ENCODE measurements around the gene SPINK9. TPM values are rescaled to one million over a fixed set of nuclear protein-coding genes. Genes with fewer than 3 reads are reported as not detected.

The SPINK9 gene, protein sequence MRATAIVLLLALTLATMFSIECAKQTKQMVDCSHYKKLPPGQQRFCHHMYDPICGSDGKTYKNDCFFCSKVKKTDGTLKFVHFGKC
- not detected for polyA plus RNA-seq (2012; ENCODE audit: low read depth, missing spikeins)

DNA sequence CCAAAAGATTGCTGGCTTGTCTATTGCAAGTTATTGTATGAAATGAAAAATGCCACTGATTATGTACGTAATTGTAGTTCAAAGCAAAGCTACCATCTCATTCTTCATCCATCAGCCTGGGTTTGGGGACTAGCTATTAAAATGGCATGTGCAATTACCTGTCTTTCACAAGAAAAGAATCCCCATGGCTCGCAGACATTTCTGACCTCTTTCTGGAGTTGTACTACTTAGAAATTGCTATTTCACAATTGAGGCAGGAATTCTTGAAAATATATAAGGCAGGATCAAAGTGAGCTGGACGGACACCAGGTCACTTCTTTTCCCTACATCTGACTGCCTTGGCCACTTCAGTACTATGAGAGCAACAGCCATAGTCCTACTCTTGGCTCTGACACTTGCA lies at the start of gene SPINK9:
Gene SPINK9 (plus strand): TSS at position 301 of the 400 bp plus-strand sequence. CDS start 55 bp downstream, at position 356.
- DNase-seq (ENCODE audit: insufficient read length, low spot score) (no peak), FAIRE-seq (no peak)
- TF ChIP-seq POU2F2 (IDR thresholded peaks at IDR 0.05; ENCODE audit: low read depth, low read length) (no peak), POLR2AphosphoS5 (IDR thresholded peaks at IDR 0.05; ENCODE audit: low read depth, low read length) (no peak), PAX5 (IDR thresholded peaks at IDR 0.05; ENCODE audit: insufficient read depth, low read length, severe bottlenecking) (no peak), SPI1 (IDR thresholded peaks at IDR 0.05; ENCODE audit: low read depth, low read length) (no peak), TAF1 (IDR thresholded peaks at IDR 0.05; ENCODE audit: low read depth, low read length) (no peak), POLR2A (IDR thresholded peaks at IDR 0.05; ENCODE audit: low read depth, low read length) (no peak)

DNA sequence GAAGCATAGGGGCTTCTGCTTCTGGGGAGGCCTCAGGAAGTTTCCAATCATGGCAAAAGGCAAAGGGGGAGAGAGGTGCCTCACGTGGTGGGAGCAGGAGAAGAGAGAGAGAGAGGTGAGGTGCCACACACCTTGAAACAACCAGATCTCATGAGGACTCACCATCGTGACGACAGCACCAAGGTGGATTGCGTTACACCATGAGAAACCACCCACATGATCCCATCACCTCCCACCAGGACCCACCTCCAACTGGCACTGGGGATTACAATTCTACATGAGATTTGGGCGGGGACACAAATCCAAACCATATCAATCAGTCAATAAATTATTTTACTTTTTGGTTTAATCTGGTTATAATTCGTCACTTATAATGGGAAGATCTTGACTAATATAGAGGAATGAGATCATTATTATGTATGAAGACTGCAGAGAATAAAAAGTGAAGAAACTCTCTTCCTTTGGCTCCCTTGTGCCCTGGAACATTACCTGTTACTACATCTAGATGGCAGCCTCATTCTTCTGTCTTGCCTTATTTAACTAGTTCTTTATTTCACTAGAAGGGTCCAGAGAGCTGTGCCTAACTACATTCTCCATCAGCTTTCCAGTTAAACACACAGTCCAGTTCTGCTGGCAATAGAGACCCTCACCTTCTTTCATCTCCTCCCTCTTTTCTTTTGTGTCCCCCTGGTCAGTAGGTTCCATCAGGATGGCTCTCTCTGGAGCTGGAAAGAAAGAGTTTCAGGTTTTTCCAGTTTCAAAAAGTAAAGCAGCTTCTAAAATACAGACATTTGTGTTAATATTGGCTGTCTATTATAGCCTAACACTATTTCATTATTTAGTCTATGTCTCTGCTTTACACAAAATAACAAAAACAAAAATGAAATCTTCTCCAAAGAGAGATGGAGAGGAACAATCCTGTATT lies 44.8 kb upstream of the SPINK9 start:
- FAIRE-seq (no peak), DNase-seq (ENCODE audit: insufficient read length, low spot score) (no peak)
- TF ChIP-seq PAX5 (IDR thresholded peaks at IDR 0.05; ENCODE audit: insufficient read depth, low read length, severe bottlenecking): no peak
- TF ChIP-seq TAF1 (IDR thresholded peaks at IDR 0.05; ENCODE audit: low read depth, low read length): no peak
- no peak for TF ChIP-seq POLR2A (IDR thresholded peaks at IDR 0.05; ENCODE audit: low read depth, low read length)
- no peak for TF ChIP-seq POU2F2 (IDR thresholded peaks at IDR 0.05; ENCODE audit: low read depth, low read length)
- no peak for TF ChIP-seq POLR2AphosphoS5 (IDR thresholded peaks at IDR 0.05; ENCODE audit: low read depth, low read length)
- TF ChIP-seq SPI1 (IDR thresholded peaks at IDR 0.05; ENCODE audit: low read depth, low read length): no peak

DNA sequence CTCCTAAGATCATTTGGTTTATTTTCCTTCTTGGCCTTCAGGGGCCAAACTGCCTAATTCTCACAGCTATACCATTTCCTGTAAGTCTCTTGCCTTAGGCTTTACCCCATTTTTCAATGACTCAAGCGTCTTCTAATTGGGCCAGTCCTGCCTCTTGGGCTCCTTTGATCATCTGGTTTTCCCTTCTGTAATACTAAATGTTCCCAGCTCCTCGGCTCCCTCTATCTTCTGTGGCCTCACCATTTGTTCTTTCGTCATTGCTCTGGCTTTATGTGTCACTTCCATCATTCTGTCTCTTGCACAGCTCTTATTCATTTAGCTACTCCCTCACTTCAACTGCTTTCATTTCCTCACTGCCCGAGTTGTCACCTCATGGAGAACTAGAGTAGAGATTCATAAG lies 37.6 kb upstream of the SPINK9 start:
- no peak for DNase-seq (ENCODE audit: insufficient read length, low spot score)
- TF ChIP-seq POU2F2 (IDR thresholded peaks at IDR 0.05; ENCODE audit: low read depth, low read length) (no peak), TAF1 (IDR thresholded peaks at IDR 0.05; ENCODE audit: low read depth, low read length) (no peak), SPI1 (IDR thresholded peaks at IDR 0.05; ENCODE audit: low read depth, low read length) (no peak), POLR2AphosphoS5 (IDR thresholded peaks at IDR 0.05; ENCODE audit: low read depth, low read length) (no peak), PAX5 (IDR thresholded peaks at IDR 0.05; ENCODE audit: insufficient read depth, low read length, severe bottlenecking) (no peak), POLR2A (IDR thresholded peaks at IDR 0.05; ENCODE audit: low read depth, low read length) (no peak)
- no peak for FAIRE-seq

DNA sequence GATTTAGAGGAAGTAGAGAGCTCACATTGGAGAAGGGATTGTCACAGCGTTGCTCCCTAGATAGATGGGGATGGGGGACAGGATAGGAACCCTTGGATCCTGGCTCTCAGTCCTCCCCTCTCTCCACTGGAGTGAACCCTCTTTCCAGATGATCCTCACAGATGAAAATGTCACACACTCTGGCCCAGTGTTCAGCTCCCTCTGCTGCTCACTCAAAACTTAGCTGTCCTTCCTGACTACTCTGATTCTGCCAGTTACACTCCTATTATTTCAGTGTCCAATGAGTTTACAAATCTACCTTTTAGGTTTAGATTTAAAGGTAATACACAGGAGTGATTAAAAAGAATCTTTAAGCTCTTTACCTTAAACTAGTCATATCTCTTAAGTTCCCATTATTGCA lies 28.9 kb upstream of the SPINK9 start:
- no peak for FAIRE-seq
- DNase-seq (ENCODE audit: insufficient read length, low spot score): no peak
- no peak for TF ChIP-seq PAX5 (IDR thresholded peaks at IDR 0.05; ENCODE audit: insufficient read depth, low read length, severe bottlenecking)
- TF ChIP-seq TAF1 (IDR thresholded peaks at IDR 0.05; ENCODE audit: low read depth, low read length): no peak
- no peak for TF ChIP-seq POLR2AphosphoS5 (IDR thresholded peaks at IDR 0.05; ENCODE audit: low read depth, low read length)
- no peak for TF ChIP-seq SPI1 (IDR thresholded peaks at IDR 0.05; ENCODE audit: low read depth, low read length)

DNA sequence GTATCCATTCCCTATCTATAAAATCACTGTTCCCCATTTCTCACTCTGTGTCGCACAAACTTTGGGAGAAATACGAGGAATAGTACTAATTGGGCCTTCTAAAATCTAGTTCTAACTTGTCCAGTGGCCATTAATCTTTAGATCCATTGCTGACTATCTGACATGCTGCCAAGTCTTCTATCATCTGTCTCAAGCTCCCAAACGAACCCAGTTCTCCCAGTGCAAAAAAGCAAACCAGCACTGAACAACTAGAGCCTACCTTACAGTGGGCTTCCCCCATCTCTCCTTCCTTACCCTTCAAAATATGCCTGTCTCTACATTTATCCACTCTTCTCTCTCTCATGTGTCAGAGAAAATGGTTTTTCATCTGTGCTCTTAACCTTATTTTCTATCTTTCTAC lies 26.3 kb upstream of the SPINK9 start:
- FAIRE-seq: no peak
- no peak for TF ChIP-seq POLR2AphosphoS5 (IDR thresholded peaks at IDR 0.05; ENCODE audit: low read depth, low read length)
- no peak for TF ChIP-seq SPI1 (IDR thresholded peaks at IDR 0.05; ENCODE audit: low read depth, low read length)
- no peak for TF ChIP-seq TAF1 (IDR thresholded peaks at IDR 0.05; ENCODE audit: low read depth, low read length)
- no peak for TF ChIP-seq POU2F2 (IDR thresholded peaks at IDR 0.05; ENCODE audit: low read depth, low read length)
- no peak for TF ChIP-seq POLR2A (IDR thresholded peaks at IDR 0.05; ENCODE audit: low read depth, low read length)
- no peak for TF ChIP-seq PAX5 (IDR thresholded peaks at IDR 0.05; ENCODE audit: insufficient read depth, low read length, severe bottlenecking)

DNA sequence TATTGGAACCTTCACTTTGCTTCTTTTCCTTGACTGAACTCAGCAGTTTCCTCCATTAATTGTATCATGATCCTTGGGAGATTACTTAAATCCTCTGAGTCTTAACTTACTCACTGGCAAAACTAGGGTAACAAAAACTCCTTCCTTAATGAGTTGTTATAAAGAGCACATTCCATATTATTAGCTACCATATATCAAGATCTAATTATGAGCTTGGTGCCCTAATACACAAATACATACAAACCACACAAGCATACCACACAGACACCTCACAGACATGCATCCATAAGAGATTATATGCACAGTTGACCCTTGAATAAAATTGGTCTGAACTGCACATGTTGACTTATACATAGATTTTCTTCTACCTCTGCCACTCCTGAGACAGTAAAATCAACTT lies 25.6 kb upstream of the SPINK9 start:
- DNase-seq (ENCODE audit: insufficient read length, low spot score) (no peak), FAIRE-seq (no peak)
- TF ChIP-seq SPI1 (IDR thresholded peaks at IDR 0.05; ENCODE audit: low read depth, low read length) (no peak), POLR2AphosphoS5 (IDR thresholded peaks at IDR 0.05; ENCODE audit: low read depth, low read length) (no peak), POU2F2 (IDR thresholded peaks at IDR 0.05; ENCODE audit: low read depth, low read length) (no peak), PAX5 (IDR thresholded peaks at IDR 0.05; ENCODE audit: insufficient read depth, low read length, severe bottlenecking) (no peak), TAF1 (IDR thresholded peaks at IDR 0.05; ENCODE audit: low read depth, low read length) (no peak), POLR2A (IDR thresholded peaks at IDR 0.05; ENCODE audit: low read depth, low read length) (no peak)

More for the DNA sequence above, 26.3 kb upstream of the SPINK9 start:
- DNase-seq (ENCODE audit: insufficient read length, low spot score): no peak

DNA sequence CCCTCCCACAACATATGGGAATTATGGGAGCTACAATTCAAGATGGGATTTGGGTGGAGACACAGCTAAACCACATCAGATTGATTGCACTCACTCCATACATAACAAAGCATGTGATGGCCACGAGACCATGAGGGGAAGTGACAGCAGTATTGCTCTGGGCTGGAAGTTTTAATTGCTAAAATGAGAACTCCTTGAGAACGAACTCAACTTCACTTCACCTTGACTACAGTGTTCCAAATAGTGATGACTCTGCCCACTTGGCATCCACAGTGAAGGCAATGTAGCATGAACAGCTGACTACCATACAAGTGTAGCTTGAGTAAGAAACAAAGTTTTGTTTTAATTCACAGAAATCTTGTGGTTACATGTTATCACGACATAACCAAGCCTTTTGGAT lies 23.9 kb upstream of the SPINK9 start:
- TF ChIP-seq PAX5 (IDR thresholded peaks at IDR 0.05; ENCODE audit: insufficient read depth, low read length, severe bottlenecking) (no peak), POLR2AphosphoS5 (IDR thresholded peaks at IDR 0.05; ENCODE audit: low read depth, low read length) (no peak), TAF1 (IDR thresholded peaks at IDR 0.05; ENCODE audit: low read depth, low read length) (no peak), POLR2A (IDR thresholded peaks at IDR 0.05; ENCODE audit: low read depth, low read length) (no peak), SPI1 (IDR thresholded peaks at IDR 0.05; ENCODE audit: low read depth, low read length) (no peak), POU2F2 (IDR thresholded peaks at IDR 0.05; ENCODE audit: low read depth, low read length) (no peak)
- DNase-seq (ENCODE audit: insufficient read length, low spot score) (no peak), FAIRE-seq (no peak)

DNA sequence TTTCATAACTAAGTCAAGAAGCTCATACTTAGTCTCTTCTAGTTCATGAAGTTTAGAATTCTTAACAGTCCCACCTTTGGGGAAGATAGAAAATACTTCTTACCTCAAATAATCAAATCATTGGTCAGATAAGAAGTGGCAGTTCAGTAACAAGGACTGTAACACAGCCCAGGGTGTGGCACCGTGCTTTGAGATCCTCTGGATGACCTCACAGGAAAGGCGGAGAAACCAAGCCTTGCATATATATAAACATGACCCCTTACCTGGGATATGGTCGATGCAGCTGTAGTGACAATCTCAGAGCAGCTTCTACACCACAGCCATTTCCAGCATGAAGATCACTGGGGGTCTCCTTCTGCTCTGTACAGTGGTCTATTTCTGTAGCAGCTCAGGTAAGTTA lies 23.2 kb upstream of the SPINK9 start, which contains the start of gene SPINK7:
Gene SPINK7 (plus strand): TSS at position 271 of the 400 bp plus-strand sequence. CDS start 61 bp downstream, at position 332.
- TF ChIP-seq TAF1 (IDR thresholded peaks at IDR 0.05; ENCODE audit: low read depth, low read length): no peak
- TF ChIP-seq POU2F2 (IDR thresholded peaks at IDR 0.05; ENCODE audit: low read depth, low read length): no peak
- no peak for TF ChIP-seq POLR2AphosphoS5 (IDR thresholded peaks at IDR 0.05; ENCODE audit: low read depth, low read length)
- no peak for TF ChIP-seq SPI1 (IDR thresholded peaks at IDR 0.05; ENCODE audit: low read depth, low read length)
- TF ChIP-seq POLR2A (IDR thresholded peaks at IDR 0.05; ENCODE audit: low read depth, low read length): no peak
- TF ChIP-seq PAX5 (IDR thresholded peaks at IDR 0.05; ENCODE audit: insufficient read depth, low read length, severe bottlenecking): no peak
- no peak for DNase-seq (ENCODE audit: insufficient read length, low spot score)
- FAIRE-seq: no peak

DNA sequence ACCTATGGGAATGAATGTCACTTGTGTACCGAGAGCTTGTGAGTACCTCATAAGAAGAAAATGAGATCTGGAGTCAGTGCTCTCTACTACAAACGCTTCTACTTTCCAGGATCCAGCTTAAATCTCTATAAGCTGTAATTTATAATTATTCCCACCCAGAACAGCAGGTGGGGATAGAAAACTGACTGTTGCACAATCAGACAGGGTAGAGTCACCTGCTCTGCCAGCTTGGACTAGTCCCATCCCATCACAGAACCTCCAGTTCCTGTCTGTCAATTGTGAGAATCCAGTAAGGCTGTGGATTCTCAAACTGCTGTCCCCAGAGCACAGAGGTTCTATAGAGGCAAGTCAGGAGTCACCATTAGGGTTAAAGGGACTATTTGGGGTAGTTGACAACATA lies 21.2 kb upstream of the SPINK9 start:
- DNase-seq (ENCODE audit: insufficient read length, low spot score): no peak
- no peak for TF ChIP-seq POU2F2 (IDR thresholded peaks at IDR 0.05; ENCODE audit: low read depth, low read length)
- no peak for TF ChIP-seq POLR2AphosphoS5 (IDR thresholded peaks at IDR 0.05; ENCODE audit: low read depth, low read length)
- no peak for TF ChIP-seq SPI1 (IDR thresholded peaks at IDR 0.05; ENCODE audit: low read depth, low read length)
- TF ChIP-seq PAX5 (IDR thresholded peaks at IDR 0.05; ENCODE audit: insufficient read depth, low read length, severe bottlenecking): no peak
- no peak for TF ChIP-seq POLR2A (IDR thresholded peaks at IDR 0.05; ENCODE audit: low read depth, low read length)
- FAIRE-seq: no peak
